NCI-H128 (cell line): ENCODE results near the gene RPS3A.
"Not testable (repeated sequence)": the region's sequence is repeated elsewhere in the genome, so short reads cannot be mapped to it uniquely, and the experiment has no call there.

Experiments
- DNase-seq: peaks from one replicate; lab custom pipeline; 2025; ENCODE audit not compliant: unreplicated experiment; lab: John Stamatoyannopoulos, UW

The RPS3A gene

GRCh38 chr4:151099229-151099975 lies at the start of gene RPS3A:
Gene RPS3A (plus strand): TSS chr4:151099628. CDS start chr4:151099653, 25 bp downstream.
- peak; percentile 89 for DNase-seq

GRCh38 chr4:151052785-151053184 lies 46.6 kb upstream of the RPS3A start:
- no peak for DNase-seq

- DNase-seq: no peak
Observed at GRCh38 chr4:151055539-151055938, 43.9 kb upstream of the RPS3A start.

- DNase-seq: not testable (repeated sequence)
Observed at GRCh38 chr4:151063143-151063542, 36.3 kb upstream of the RPS3A start.

GRCh38 chr4:151067316-151067970 lies 32.0 kb upstream of the RPS3A start:
- DNase-seq: no peak

GRCh38 chr4:151074416-151074916 lies 25.0 kb upstream of the RPS3A start:
- no peak for DNase-seq

- not testable (repeated sequence) for DNase-seq
Observed at GRCh38 chr4:151077978-151078377, 21.4 kb upstream of the RPS3A start.

- no peak for DNase-seq
Observed at GRCh38 chr4:151087467-151087866, 12.0 kb upstream of the RPS3A start.

- DNase-seq: no peak
Observed at GRCh38 chr4:151091047-151091446, 8.4 kb upstream of the RPS3A start.

GRCh38 chr4:151092488-151092887 lies 6.9 kb upstream of the RPS3A start:
- no peak for DNase-seq

GRCh38 chr4:151093203-151093602 lies 6.2 kb upstream of the RPS3A start:
- DNase-seq: no peak

GRCh38 chr4:151094290-151094751 lies 5.1 kb upstream of the RPS3A start:
- no peak for DNase-seq

- no peak for DNase-seq
Observed at GRCh38 chr4:151095142-151095541, 4.3 kb upstream of the RPS3A start.

GRCh38 chr4:151097759-151098158 lies 1.7 kb upstream of the RPS3A start:
- DNase-seq: no peak

GRCh38 chr4:151098979-151099228 lies 524 bp upstream of the RPS3A start:
- DNase-seq: no peak

GRCh38 chr4:151099976-151100417 lies 569 bp downstream of the RPS3A start:
- DNase-seq: no peak

- no peak for DNase-seq
Observed at GRCh38 chr4:151100531-151100930, 1.1 kb downstream of the RPS3A start.

GRCh38 chr4:151103758-151104157 lies 4.3 kb downstream of the RPS3A start:
- DNase-seq: no peak

- no peak for DNase-seq
Observed at GRCh38 chr4:151104621-151105020, 5.2 kb downstream of the RPS3A start.

GRCh38 chr4:151105454-151106032 lies 6.1 kb downstream of the RPS3A start:
- DNase-seq: no peak

- no peak for DNase-seq
Observed at GRCh38 chr4:151107063-151107462, 7.6 kb downstream of the RPS3A start.

- no peak for DNase-seq
Observed at GRCh38 chr4:151110236-151110635, 10.8 kb downstream of the RPS3A start.
